Activated CD4-positive, alpha-beta T cell treated with anti-CD3 and anti-CD28 coated beads, Interleukin-2, Interleukin-4, amounts not matched to agents 100 ng/mL and 50 ng/mL, durations not matched to agents 16 hours and 8 hours (primary cell): ENCODE measurements around the gene PLAAT4.
A peak's percentile ranks its signal among the peaks of the same experiment; 100 is the strongest.
"Not testable (repeated sequence)": the region's sequence is repeated elsewhere in the genome, so short reads cannot be mapped to it uniquely, and the experiment has no call there.

Experiments
- DNase-seq: peaks from one replicate; pipeline ENCODE4 v3.0.0-alpha.2; 2020; ENCODE audit warnings: low spot score

Gene PLAAT4

DNA sequence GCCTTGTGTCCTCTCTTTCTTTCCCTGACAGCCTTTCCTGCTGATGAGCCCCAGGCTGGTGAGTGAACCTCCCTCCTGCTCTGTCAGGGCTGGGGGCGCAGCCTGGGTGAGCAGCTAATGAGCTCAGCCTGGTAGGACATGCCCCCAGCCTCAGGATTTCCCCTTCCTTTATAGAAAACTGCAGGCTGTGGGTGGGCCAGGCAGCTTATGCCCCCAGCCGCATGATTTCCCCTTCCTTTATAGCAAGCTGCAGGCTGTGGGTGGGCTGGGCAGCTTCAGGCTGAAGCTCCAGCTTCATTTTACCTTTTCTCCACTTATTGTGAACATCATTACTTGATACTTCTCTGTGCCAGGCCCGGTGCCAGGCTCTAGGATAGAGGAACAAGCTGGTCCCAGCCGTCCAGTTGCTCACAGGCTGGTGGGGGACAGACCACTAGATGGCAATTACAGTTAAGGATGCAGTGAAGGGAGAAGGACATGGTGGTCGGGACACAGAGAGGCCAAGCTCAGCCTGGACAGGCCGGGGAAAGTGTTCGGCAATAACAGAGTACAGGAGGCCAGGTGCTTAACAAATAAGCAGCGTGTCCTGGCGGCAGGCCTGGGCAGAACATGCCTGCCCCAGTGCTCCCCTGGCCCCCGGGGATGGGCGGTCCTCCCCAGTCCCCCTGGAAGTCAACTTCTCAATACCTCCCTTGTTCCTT is 25.4 kb upstream of the PLAAT4 start:
- no peak for DNase-seq

DNA sequence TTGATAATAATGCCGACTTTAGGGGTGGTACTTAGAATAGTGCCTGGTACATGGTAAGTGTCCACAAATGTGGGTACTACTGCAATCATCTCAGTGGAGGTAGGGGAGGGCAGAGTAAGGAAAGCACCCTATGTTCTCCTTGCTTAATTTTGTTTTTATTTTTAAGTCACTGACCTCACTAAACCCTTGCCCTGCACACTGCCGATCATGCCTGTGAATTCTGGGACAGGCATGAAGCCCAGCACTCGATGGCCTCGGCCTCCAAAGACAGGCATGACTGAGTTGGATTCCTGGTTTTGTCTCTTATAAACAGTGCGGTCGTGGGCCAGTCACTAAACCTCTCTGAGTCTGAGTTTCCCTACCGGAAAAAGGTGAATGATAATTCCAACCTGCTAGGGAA is 23.8 kb upstream of the PLAAT4 start:
- no peak for DNase-seq

DNA sequence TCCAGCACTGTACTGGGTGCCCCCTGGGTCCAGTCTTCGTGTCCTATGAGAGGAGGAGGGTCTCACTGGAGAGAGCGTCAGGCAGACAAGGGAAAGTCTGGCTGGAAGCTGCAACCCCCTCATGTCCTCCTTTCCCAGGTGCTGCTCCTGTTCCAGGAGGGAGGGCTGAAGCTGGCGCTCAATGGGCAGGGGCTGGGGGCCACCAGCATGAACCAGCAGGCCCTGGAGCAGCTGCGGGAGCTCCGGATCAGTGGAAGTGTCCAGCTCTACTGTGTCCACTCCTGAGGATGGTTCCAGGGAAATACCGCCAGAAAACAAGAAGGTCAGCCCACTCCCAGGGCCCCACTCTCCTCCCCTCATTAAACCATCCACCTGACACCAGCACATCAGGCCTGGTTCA is 20.5 kb upstream of the PLAAT4 start:
- DNase-seq: no peak

DNA sequence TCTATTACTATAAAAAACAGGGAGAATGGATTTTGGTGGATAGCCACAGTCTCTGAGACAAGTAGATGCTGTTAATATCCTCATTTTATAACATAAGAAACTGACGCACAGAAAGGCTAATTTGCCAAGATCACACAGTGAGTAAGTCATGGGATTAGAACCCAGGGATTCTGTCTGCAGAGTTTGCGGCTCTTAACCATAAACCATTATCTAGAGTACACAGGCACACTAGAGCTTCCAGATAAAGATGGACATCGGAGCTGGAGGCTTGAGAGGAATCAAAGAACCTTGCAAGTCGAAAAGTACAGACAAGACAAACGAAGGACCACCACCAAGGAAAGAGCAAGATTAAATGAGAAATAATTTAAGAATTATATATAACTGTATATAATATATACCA is 19.5 kb upstream of the PLAAT4 start:
- DNase-seq: no peak

DNA sequence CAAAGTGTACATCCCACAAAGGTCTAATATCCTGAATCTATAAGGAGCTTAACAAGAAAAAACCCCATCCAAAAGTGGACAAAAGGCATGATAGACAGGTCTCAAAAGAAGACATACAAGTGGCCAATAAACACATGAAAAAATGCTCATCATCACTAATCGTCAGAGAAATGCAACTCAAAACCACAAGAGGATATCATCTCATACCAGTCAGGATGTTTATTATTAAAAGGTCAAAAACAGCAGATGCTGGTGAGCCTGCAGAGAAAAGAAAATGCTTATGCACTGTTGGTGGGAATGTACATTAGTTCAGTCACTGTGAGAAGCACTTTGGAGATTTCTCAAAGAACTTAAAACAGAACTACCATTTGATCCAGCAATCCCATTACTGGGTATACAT is 18.1 kb upstream of the PLAAT4 start:
- no peak for DNase-seq

DNA sequence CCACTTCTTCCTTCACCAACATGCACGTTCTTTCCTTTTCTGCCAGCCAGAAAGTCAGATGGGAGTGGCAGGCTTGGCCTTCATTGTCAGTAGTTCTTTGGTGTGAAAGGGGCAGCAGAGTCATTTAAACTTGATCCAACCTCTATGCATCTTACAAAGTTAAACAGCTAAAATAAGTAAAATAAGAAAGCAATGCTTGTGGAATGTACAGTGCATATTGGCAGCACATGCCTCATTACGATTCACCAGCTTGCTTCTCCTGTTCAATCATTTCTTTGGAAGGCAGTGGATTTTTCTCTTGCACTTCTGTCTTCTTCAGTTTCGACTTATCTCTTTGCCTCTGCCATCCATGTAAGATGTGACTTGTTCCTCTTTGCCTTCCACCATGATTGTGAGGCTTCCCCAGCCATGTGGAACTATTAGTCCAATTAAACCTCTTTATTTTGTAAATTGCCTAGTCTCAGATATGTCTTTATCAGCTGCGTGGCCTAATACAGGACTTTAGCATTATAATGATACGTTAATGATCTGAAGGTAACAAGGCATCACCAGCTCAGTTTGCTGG is 15.9 kb upstream of the PLAAT4 start:
- no peak for DNase-seq

DNA sequence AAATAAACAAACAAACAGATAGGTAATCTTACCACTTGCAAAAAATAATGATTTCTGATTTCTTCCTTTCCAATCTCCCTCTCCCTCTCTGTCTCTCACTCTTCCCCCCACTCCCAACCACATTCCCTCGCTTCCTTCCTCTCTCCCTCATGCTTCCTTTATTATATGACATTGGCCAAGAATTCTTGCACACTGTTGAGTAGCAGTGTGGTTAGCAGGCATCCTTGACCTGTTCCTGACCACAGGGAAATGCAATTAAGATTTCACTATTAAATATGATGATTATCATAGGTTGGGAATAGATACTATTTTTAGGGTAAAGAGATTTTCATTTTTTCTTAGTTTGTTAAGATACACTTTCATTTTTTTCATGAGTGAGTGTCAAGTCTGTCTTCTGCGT is 14.7 kb upstream of the PLAAT4 start:
- no peak for DNase-seq

DNA sequence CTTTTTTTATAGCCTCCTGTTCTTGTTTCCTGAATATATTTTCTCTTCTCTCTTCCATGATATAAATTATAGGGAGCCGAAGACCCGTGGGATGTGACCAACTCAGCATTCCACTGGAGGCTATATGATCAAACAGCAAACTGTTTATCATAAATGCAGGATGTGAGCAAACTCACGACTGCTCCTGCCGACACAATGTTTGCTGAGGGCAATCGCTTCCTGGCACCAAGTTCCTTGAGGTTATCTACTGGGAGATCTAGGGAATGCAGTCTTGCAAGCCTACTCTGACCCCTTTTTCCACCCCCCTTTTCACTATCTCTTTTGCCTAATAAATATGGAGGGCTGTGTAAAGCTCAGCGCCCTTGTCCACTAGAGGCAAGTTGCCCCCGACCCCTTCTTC is 13.5 kb upstream of the PLAAT4 start:
- DNase-seq: no peak

DNA sequence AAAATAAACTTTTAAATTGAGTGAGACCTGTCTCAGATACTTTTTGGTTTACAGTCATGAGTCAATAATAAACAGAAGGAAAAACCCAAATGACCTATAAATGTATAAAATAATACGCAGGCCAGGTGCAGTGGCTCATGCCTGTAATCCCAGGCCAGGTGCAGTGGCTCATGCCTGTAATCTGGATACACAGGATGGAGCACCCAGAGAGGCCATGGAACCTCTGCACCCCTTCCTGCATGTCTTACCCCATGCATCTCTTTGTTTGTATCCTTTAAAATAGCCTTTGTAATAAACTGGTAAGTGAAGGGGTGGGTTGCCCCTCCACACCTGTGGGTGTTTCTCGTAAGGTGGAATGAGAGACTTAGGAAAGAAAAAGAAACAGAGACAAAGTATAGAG is 8.9 kb upstream of the PLAAT4 start:
- DNase-seq: no peak

DNA sequence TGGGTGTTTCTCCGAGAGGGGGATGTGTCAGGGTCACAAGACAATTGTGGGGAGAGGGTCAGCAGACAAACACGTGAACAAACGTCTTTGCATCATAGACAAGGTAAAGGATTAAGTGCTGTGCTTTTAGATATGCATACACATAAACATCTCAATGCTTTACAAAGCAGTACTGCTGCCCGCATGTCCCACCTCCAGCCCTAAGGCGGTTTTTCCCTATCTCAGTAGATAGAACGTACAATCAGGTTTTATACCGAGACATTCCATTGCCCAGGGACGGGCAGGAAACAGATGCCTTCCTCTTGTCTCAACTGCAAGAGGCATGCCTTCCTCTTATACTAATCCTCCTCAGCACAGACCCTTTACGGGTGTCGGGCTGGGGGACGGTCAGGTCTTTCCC is 8.5 kb upstream of the PLAAT4 start:
- DNase-seq: not testable (repeated sequence)

DNA sequence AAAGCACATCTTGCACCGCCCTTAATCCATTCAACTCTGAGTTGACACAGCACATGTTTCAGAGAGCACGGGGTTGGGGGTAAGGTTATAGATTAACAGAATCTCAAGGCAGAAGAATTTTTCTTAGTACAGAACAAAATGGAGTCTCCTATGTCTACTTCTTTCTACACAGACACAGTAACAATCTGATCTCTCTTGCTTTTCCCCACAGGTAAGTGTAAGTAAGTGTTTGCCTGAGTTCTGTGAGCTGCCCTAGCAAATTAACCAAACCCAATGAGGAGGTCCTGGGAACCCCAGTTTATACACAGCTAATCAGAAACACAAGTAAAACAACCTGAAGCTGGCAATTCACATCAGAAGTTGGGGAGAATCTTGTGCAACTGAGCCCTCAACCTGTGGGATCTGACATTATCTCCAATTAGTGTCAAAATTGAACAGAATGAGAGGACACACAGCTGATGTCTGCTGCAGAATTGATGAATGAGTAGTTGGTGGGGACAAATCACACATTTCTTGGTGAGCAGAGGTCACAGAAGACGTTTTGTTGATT is 7.8 kb upstream of the PLAAT4 start:
- not testable (repeated sequence) for DNase-seq

DNA sequence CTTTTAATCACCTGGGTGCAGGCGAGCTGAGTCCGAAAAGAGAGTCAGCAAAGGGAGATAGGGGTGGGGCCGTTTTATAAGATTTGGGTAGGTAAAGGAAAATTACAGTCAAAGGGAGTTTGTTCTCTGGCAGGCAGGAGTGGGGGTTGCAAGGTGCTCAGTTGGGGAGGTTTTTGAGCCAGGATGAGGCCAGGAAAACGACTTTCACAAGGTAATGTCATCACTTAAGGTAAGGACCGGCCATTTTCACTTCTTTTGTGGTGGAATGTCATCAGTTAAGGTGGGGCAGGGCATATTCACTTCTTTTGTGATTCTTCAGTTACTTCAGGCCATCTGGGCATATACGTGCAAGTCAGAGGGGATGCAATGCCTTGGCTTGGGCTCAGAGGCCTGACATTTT is 7.2 kb upstream of the PLAAT4 start:
- not testable (repeated sequence) for DNase-seq

DNA sequence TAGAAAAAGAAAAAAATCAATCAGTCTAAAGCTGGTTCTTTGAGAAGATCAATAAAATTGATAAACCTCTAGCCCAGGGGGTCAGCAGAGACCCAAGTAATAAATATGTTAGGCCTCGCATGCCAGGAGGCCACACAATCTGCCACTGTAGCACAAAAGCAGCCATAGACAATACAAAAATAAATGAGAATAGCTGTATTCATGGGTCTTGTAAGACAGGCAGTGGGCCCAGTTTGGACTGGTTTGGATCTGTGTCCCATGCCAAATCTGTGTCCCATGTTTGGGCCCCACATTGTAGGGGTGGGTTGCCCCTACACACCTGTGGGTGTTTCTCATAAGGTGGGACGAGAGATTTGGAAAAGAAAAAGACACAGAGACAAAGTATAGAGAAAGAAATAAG is 6.6 kb upstream of the PLAAT4 start:
- no peak for DNase-seq

DNA sequence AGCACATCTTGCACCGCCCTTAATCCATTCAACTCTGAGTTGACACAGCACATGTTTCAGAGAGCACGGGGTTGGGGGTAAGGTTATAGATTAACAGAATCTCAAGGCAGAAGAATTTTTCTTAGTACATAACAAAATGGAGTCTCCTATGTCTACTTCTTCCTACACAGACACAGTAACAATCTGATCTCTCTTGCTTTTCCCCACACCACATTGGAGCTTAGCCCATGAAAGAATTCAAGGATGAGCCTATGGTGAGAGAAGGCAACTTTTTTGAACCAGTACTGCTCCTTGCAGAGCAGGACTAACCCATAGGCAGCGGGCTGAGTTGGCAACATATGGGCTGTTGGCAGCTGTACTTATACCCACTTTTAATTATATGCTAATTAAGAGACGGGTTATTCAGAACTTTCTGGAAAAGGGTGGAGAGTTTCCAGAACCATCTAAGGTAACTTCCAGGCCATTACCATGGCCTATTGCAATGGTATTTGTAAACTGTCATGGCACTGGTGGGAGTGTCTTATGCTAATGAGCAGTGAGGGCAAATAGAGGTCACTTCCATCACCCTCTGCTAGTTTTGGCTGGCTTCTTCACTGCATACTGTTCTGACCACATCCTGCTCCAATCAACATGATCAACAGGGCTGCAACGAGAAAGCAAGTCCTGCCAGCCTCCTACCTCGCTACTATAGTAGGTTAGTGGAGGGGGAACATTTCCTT is 5.4 kb upstream of the PLAAT4 start:
- peak; percentile 55 for DNase-seq

DNA sequence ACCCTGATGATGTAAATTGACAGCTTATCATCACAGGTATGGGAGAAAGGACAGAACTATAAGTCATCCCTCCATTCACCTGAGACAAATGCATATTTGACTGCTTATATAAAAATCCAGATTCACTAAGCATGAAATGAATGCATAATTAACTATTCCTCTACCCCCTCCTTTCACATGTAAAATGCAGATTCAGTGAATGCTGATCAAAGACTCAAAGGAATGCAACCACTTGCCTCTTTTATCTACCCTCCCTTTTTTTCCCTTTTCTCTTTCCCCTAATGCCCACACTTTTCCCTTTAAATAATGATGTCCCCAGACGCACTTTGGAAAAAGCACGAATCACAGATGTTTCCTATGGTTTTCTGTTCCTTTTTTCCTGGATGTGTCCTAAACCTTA is 4.5 kb upstream of the PLAAT4 start:
- no peak for DNase-seq

DNA sequence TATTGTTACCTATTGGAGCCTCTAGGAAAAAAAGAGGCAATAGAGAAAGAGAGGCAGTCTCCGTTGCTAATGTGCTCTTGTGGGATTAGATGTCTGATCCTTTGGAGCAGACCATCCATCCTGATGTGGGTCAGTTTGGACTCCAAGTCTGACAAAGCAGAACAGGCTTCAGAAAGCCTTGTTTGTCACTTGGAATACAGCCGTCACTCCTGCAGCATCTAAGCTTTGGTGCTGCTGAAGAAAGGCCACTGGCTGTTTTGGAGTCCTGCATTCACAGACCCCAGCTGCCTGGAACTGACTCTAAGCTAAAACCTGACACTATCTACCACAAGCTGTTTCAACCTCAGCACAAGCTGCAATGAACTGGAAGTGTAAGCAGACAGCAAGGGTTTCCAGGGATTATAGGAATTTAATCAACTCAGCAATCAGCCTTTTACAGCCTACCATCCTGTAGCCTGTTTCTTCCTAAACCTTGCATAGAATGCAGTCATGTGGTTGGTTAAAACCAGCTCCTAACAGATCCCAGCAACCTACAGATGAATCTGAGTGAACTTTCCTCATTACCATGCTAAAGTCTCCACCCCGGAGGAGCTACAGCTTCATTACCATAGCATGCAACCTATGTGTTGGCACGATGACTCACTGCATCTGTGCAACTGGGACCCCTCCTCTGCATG is 3.7 kb upstream of the PLAAT4 start:
- DNase-seq: no peak

DNA sequence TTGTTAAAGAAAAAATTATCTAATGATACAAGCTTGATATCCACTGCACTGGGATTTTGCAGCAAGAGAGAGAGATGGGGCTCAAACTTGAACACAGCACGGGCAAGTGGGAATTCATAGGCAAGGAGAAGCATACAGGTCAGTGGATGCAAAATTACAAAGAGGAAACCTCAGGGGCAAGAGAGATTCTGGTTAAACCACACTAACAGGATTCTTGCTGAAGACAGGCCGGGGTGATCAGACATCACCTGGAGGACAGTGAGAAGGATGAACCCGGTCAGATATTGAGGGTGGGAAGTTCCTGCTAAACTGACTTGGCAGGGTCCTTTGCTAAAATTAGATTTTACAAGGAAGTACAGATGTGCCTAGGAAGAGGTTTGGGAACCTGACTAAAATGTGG is 2.5 kb upstream of the PLAAT4 start:
- DNase-seq: no peak

DNA sequence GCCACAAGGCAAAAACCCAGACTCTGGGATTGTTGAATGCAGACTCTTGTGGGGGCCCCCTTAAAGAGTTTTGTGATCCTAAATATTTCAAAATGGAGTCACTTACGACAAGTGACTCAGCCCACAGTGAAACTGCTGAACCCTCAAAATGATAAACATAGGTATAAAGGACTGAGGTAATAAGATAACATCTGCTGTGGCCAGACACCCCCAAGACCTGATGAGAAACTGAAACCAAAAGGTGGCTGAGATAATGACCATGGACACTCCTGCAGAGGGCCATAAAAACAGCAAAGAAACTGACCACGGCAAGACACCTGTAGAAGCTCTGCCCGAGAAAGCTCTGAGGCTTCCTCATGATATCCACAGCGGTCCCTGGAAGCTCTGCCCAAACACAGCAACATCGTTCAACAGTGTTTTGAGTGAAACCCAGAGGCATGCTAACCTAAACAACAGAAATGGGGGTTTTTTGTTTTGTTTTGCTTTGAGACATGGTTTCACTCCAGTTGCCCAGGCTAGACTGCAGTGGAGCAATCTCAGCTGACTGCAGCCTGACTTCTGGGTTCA is 1.6 kb upstream of the PLAAT4 start:
- DNase-seq: peak; percentile 57

DNA sequence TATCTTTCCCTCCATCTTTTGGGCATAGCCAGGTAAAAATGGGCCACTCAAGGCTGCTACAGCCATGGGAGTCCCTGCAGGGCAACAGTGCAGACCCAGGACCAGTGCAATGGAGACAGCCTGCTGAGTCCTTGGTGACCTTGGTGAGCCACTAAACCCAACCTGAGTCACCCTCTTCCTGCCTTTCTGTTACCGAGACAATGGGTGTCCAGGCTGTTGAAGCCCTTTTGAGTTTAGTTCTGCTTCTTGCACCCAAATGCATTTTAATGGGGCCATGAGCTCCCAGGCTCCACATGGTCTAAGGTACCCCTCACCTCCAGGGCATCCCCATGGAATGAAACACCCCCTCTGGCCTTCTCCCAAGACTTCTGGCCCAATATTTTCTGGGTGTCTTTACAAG is 874 bp upstream of the PLAAT4 start:
- DNase-seq: peak; percentile 55

DNA sequence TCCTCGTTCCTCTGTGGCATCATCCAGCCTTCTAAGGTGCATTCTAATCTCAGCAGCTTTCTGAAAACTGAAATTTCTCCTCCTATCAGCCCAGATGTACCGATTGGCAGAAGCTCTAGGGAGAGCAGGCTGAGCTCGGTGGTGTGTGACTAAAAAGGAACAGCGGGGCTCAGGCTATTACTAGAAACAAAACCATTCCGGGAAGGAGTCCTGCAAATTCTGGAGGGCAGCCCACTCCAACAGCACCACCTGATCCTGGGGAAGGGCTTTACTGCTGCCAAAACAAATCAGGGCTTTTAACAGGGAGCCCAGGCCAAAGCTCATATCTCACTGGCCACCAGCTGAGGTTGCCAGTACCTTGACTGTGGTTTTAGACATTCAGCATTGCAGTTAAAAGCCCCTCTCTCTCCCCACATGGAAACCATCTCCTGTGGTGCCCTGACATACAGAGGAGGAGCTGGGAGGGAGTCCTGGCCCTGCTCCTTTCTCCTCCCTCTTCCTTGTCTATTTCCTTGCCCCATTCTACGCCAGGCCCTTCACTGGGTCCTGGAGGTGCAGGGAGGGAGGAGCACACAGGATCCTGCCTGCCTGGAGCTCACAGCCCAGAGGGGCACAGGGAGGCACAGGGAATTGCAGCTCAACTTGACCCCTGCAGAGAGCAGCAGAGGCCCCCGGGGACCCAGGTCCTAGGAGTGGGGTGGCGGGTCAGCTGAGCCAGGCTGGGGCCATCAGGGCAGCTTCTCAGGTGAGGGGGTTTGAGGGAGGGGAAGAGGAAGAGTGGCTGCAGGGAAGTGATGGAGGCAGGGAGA is 889 bp downstream of the PLAAT4 start:
- DNase-seq: peak; percentile 57

DNA sequence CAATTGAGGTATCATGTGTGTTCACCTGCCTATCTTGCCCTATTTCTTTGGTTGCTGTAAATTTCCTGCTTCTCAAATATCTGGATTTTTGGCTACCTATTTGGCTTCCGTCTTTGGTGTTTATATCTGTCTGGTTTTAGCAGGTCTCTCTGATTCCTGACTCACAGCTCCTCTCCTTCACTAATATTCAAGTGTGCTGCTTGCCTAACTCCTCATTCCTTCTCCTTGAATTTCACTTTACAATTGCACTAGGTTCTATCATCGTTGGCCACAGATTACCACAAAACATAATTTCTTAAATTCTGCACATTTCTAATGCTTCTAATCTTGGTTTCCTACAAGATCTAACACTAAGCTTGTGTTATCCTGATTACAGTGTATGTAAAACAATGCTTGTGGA is 5.9 kb downstream of the PLAAT4 start:
- DNase-seq: not testable (repeated sequence)

DNA sequence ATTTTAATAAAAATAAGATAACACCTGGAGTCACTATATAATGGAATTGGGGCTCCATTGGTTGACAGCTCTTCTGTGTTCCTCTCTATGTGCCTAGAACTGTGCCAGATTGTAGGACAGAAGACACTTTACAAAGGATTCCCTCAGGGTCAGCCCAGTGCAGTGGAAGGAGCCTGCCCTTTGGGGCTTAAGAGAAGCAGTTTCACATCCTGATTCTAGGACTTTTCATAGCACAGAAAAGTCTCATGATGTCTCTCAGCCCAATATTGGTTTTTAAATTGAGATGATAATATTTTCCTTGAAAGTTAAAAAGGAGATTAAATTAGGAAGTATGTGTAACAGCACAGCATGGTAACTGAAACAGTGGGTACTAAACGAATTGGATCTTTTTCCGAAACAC is 7.1 kb downstream of the PLAAT4 start:
- DNase-seq: no peak
